ENCODE results near the gene KIRREL2.

Gene KIRREL2

DNA sequence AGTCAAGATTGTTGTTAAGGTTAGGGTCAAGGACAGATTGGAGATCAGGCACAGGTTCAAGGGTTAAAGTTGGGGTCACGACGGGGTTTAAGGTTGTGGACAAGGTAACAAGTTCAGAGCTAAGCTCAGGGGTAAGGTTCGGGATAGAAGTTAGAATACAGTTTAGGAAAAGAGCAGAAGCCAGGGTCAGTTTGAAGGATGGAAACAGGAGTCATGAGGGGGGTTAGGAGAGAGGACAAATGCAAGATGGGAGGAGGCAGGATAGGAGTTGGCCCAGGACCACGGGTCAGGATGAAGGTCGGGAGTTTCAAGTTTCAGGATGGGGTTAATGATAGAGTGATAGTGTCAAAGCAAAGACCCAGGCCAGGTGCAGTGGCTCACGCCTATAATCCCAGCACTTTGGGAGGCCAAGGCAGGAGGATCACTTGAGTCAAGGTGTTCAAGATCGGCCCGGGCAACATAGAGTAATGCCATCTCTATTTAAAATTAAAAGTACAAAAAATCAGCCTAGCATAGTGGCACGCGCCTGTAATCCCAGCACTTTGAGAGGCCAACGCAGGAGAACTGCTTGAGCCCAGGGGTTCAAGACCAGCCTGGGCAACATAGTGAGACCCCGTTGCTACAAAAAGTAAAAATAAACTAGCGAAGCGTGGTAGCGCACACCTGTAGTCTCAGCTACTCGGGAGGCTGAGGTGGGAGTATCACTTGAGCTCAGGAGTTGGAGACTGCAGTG, 12.1 kb upstream of the KIRREL2 start:
- no peak for DNase-seq (ENCODE audit: low read depth in 3 of 3)

GRCh38 chr19:35845215-35846037, 11.3 kb upstream of the KIRREL2 start:
- no peak for DNase-seq (ENCODE audit: low read depth in 3 of 3)

GRCh38 chr19:35846038-35846668, 10.6 kb upstream of the KIRREL2 start:
- DNase-seq (ENCODE audit: low read depth in 3 of 3) = no peak

DNA sequence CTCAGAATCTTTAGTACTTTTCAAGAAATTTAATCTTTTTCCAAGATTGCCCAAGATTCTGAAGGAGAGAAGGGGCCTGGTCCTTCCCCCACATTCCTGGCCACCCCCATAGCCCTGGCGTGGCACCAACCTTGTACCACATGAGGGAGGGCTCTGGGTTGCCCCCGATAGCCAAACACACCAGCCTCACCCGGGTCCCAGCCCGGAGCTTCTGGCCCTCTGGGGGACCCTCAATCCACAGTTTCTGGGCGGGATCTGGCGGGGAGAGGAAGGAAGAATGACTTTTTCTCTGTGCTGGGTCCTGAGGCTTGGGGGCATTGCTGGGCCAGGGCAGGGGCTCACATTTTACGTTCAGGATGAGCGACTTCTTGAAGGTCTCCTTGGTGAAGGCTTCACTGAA, 8.8 kb upstream of the KIRREL2 start:
- DNase-seq (ENCODE audit: low read depth in 3 of 3) = no peak

GRCh38 chr19:35848486-35848885, 8.2 kb upstream of the KIRREL2 start:
- no peak for DNase-seq (ENCODE audit: low read depth in 3 of 3)

DNA sequence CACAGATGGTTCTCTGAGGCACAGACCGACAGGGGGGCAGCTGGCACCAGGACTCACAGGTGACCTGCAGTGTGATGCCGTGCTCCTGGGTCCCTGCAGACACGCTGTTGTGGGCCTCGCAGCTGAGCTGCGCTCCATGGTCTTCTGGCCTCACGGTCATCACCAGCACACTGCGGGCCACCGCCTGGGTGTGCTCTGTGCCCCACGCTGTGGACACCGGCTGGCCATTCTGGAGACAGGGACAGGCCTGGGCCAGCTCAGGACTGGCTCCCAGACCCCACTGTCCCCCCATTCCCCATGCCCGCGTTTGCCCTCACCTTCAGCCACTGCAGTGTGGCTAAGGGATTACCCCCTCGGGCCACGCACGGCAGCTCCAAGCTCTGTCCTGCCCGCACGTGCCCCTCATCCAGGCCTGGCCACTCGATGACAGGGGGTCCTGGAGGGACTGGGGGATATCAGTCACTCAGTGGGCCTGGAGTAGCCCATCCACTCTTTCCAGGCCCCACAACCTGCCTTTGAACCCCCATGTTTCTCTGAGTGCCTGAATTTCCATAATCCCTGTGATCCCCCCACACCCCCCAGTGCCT, 7.7 kb upstream of the KIRREL2 start:
- no peak for DNase-seq (ENCODE audit: low read depth in 3 of 3)

DNA sequence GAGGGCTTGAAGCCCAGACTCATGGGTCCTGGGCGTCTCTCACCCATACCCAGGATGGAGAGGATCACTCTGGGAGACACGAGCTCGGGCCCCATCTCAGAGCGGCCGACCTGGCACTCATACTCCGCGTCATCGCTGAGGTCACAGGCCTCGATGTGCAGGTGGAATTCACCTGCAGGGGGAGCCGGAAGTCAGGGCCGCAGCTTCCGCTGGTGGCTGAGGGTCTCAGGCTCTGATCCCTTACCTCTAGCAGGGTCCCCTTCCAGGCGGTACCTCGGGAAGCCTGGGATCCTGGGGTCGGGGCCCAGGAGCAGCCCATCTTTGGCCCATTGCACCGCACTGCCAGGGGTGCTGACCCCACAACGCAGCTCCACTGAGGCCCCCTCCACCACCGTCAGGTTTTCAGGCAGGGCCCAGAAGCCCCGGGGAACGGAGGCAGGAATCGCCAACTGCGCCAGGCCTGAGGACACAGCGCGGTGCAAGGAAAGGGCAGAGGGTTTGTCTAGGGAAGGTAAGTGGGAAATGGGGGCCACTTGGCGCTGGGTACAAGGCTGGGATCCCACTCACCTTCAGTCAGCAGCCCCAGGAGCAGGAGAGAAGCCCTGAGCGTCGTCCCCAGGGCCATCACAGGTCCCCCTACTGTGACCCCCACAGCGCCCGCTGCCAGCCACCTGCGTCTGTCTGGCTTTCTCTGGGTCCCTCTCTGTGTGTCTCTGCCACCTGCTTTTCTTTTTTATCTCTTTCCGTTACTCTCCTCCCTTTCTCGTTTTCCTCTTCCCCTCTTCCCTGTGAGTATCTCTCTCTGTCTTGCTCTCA, 5.3 kb upstream of the KIRREL2 start:
- DNase-seq (ENCODE audit: low read depth in 3 of 3) = no peak

GRCh38 chr19:35852029-35852780, 4.5 kb upstream of the KIRREL2 start, which contains the start of gene NPHS1:
NPHS1 (minus strand) TSS chr19:35852504; CDS start chr19:35851837, 667 bp downstream.
- no peak for DNase-seq (ENCODE audit: low read depth in 3 of 3)

DNA sequence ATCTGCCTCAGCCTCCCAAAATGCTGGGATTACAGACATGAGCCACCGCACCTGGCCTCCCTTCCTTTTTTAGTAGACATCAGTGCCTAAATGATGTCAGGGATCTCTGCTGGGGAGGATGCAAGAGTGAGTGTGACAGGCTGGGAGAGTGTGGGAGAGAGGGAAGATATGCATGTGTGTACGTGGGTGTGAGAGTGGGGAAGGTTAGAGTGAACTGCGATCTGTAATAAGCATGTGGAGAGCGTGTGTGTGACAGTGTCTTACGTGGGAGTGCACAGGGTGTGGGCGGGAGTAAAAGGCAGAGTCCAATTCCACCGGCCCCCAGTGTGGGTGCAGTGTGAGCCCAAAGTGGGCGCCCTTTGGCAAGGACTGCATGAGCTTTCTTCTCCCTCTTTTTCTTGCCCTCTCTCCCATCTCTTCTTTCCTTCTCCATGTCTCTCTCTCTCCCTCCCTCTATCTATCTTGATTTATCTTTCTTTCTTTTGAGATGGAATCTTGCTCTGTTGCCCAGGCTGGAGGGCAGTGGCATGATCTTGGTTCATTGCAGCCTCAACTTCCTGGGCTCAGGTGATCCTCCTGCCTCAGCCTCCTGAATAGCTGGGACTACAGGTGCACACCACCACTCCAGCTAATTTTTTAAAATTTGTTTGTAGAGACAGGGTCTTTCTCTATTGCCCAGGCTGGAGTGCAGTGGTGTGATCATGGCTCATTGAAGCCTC, 3.5 kb upstream of the KIRREL2 start:
- no peak for DNase-seq (ENCODE audit: low read depth in 3 of 3)

GRCh38 chr19:35858311-35858710, 1.6 kb downstream of the KIRREL2 start:
- DNase-seq (ENCODE audit: low read depth in 3 of 3) = no peak

- DNase-seq (ENCODE audit: low read depth in 3 of 3) = no peak
Observed at GRCh38 chr19:35859414-35859813, 2.7 kb downstream of the KIRREL2 start.

DNA sequence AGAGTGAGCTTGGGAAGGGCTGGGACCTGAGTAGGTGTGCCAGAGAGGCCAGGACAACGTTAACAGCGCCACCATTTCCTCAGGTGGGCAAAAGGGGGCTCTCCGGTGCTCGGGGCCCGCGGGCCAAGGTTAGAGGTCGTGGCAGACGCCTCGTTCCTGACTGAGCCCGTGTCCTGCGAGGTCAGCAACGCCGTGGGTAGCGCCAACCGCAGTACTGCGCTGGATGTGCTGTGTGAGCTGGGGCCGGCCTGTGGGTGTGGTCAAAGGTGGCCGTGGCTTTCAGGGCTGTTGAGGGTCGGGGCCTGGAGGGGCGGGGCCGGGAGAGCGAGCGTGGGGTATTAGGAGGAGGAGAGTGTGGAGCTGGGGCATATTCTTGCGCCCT, 3.7 kb downstream of the KIRREL2 start:
- no peak for DNase-seq (ENCODE audit: low read depth in 3 of 3)

DNA sequence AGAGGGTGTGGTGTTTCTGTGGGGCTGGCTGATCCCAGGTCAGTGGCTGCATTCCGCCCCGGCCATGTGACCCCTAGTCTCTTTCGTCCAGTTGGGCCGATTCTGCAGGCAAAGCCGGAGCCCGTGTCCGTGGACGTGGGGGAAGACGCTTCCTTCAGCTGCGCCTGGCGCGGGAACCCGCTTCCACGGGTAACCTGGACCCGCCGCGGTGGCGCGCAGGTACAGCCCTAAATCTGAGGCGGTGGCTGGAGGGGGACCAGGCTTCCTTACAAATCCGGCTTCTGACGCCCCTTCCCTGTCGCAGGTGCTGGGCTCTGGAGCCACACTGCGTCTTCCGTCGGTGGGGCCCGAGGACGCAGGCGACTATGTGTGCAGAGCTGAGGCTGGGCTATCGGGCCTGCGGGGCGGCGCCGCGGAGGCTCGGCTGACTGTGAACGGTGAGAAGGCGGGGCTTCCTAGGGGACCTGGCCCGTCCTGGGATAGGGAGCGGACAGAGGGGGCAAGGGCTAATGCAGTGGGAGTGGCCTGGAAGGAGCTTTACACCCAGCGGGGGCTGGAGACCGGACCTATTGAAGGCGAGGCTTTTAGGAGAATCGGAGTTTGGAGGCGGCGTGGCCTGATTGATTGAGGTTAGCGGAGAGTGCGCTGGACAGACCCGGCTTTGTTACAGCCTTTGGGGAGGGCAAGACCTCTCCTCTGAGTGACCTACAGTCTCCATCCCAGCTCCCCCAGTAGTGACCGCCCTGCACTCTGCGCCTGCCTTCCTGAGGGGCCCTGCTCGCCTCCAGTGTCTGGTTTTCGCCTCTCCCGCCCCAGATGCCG, 4.3 kb downstream of the KIRREL2 start:
- no peak for DNase-seq (ENCODE audit: low read depth in 3 of 3)

DNA sequence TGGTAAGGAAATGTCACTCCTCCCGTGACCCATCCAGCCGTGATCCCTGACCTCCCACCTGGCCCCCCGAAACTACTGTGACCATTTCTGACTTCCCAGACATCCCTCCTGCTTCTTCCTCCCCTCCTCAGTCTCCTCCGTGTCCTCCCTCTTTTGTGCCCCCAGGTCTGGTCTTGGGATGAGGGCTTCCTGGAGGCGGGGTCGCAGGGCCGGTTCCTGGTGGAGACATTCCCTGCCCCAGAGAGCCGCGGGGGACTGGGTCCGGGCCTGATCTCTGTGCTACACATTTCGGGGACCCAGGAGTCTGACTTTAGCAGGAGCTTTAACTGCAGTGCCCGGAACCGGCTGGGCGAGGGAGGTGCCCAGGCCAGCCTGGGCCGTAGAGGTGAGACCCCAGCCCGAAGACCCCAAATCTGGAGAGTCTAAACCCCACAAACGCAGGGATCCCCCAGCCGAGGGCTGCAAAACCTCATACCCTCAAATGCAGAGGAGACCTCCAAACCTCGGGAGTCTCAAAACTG, 5.0 kb downstream of the KIRREL2 start:
- DNase-seq (ENCODE audit: low read depth in 3 of 3) = no peak

- no peak for DNase-seq (ENCODE audit: low read depth in 3 of 3)
Observed at GRCh38 chr19:35862528-35862927, 5.8 kb downstream of the KIRREL2 start.

DNA sequence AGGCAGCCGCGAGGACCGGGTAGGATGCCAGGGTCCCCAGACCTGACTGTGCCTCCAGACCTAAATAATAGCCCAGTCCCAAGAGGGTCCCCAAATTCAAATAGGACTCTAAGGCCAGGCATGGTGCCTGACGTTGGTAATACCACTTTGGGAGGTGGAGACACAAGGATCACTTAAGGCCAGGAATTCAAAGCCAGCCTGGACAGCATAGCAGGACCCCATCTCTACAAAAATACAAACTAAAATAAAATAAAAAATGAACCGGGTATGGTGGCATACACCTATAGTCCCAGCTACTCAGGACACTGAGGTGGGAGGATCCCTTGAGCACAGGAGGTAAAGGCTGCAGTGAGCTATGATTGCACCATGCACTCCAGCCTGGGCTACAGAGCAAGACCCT, 6.3 kb downstream of the KIRREL2 start:
- DNase-seq (ENCODE audit: low read depth in 3 of 3) = no peak

- DNase-seq (ENCODE audit: low read depth in 3 of 3) = peak; percentile 52 to 64 (median 55)
Observed at GRCh38 chr19:35868172-35868822, 11.6 kb downstream of the KIRREL2 start, which contains the start of gene APLP1. APLP1 (plus strand) TSS chr19:35868574; CDS start chr19:35868637, 63 bp downstream.

DNA sequence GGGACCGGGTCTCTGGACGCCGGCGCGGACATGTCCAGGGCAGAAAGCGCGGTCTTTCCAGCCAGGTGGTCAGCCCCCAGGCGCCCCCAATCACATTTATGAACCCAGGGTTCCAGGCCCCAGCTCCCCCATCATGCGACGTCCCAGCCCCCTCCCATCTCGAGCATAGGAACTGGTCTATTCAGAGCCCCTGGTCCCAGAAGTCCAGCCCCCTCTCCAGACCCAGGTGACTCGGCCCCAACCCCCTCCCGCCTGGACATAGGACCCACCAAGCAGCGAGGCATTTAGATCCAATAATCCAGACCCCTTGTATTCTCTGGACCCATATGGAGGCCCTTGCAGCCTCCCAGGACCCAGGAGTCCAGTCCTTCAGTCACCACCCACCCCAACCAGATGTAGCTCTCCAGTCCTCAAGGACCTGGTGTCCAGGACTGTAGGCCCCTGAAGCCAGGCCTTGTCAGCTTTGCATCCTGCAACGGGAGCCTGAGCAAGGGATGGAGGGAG, 12.2 kb downstream of the KIRREL2 start:
- no peak for DNase-seq (ENCODE audit: low read depth in 3 of 3)
